ENCODE data around the gene NRF1. TPM values are rescaled to one million over a fixed set of nuclear protein-coding genes. Genes with fewer than 3 reads are reported as not detected.

NRF1 gene
- total and polyA plus RNA-seq, 12 donors, result 7.7 to 16.0 (median 10.1) TPM

DNA sequence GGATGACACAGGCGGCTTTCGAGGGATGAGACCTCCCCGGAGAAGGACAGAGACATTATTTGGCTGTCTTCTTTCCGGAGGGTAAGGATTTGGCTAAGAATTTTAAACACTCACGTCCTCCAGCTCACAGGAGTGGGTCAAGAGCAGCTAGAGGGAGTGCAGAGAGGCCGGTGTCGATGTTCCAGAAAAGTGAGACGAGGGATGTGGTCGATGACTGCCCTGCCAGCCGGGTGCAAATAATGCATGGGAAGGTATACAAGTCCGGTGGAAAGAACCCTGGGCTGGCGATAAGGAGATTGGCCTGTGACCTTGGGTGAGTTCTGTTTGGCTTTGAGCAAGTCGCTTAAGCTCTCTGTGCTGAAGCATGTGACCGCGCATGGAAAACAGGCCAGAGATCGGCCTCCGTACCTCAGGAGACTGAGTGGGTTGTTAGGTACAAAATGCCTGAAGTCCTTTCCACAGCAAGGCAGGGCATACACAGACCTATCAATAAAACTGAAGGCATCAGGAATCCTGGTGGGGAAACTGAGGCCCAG lies 192.1 kb downstream of the NRF1 start:
- no peak for TF ChIP-seq POLR2A (IDR thresholded peaks at IDR 0.05)
- TF ChIP-seq, protein P1, sequence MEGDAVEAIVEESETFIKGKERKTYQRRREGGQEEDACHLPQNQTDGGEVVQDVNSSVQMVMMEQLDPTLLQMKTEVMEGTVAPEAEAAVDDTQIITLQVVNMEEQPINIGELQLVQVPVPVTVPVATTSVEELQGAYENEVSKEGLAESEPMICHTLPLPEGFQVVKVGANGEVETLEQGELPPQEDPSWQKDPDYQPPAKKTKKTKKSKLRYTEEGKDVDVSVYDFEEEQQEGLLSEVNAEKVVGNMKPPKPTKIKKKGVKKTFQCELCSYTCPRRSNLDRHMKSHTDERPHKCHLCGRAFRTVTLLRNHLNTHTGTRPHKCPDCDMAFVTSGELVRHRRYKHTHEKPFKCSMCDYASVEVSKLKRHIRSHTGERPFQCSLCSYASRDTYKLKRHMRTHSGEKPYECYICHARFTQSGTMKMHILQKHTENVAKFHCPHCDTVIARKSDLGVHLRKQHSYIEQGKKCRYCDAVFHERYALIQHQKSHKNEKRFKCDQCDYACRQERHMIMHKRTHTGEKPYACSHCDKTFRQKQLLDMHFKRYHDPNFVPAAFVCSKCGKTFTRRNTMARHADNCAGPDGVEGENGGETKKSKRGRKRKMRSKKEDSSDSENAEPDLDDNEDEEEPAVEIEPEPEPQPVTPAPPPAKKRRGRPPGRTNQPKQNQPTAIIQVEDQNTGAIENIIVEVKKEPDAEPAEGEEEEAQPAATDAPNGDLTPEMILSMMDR (IDR thresholded peaks at IDR 0.05), result no peak
- no peaks in the 10 kb centered on the region for H3K4me1 ChIP-seq (replicated peaks in 1 of 2)
- no peak overlapping the region for H3K4me3 ChIP-seq
- H3K36me3 ChIP-seq (replicated peaks in 1 of 2), result no peaks in the 10 kb centered on the region
- intact Hi-C loops (cut with DNase I), result no loop called here
- no peak overlapping the region for H3K27ac ChIP-seq
- no peaks in the 10 kb centered on the region for H3K9me3 ChIP-seq (replicated peaks in 1 of 3)
- no peak for DNase-seq
- H3K27me3 ChIP-seq, result no peaks in the 10 kb centered on the region
- WGBS, 4 donors, result 86 to 92% (median 90%) methylated on average over 17 of the region's 17 CpGs

DNA sequence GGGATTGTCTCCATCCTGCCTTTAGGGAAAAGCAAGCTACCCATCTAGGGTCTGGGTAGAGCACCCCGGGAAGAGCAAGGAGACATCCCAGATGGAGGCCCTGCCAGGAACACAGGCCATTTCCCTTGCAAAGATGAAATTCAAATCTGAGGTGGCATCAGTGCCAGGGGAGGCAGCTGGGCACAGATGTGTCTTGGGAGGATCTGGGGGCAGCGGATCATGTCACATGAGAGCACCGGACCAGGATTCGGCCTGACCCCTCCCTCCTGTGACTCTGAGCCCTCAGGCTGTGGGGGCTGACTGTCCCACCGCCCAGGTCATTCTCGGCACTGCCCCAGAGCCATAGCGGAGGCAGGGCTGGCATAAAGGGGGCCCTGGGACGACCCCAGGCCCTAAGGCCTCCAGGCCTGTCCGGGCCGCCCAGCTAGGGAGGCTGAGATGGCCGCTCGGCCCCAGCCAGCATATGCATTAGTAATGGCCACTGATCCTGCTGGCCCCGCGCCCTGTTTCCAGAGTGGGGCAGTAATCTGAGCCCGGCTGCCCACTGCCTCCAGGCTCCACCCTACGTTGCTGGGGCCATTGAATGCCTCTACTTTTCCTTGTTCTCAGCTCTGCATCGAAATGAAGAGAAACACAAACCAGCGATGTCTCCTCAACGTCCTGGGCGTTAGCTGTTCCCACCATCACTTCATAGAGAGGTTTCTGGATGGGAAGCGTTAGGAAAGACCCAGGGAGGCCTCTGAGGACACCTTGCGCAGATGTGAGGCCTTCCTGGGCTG lies 192.8 kb downstream of the NRF1 start:
- H3K27ac ChIP-seq, result no peak overlapping the region
- DNase-seq, result no peak
- WGBS, 4 donors, result 84 to 96% (median 94%) methylated on average over 11 to 22 of the region's 22 CpGs

DNA sequence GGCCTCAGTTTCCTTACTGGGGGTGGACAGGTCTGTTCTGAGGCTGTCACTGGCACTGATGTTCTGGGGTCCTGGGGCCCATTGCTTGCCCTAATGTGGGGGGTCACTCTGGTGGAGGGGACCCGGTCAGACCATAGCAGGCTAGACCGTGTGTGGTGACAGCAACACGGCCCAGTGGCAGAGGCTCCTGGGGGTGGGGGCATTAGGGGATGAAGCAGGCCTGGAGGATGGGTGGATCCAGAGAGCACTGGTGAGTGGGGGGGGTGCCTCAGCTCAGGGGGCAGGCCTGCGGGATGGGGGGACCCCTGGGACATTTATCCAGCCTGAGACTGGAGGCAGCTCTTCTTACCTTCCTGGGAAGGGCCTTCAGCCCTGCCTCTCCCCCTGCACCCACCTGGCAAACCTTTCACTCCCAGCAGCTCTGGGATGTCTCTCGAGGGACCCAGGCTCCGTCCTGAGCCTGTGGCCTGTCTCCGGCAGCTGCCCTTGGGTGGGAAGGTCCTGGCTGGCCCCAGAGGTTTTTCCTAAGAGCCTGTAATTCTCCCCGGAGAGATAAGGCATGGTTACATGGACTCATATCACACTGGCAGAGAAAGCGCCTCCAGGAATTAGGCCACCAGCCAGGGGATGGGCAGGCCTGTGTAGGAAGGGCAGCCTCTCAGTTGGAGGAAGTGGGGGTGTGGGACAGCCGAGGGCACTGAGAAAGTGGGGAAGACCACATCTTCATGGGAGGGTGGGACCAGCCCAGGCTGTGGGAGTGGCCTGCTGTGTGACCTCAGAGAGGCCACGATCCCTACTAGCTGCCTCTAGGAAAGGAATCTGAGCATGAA lies 193.6 kb downstream of the NRF1 start:
- TF ChIP-seq POLR2A (IDR thresholded peaks at IDR 0.05), result no peak
- TF ChIP-seq, protein P1 (IDR thresholded peaks at IDR 0.05), result no peak
- 77 to 82% (median 80%) methylated on average over 6 to 11 of the region's 11 CpGs for WGBS, 4 donors
- no peaks in the 10 kb centered on the region for H3K27me3 ChIP-seq
- no peaks in the 10 kb centered on the region for H3K36me3 ChIP-seq (replicated peaks in 1 of 2)
- no peaks in the 10 kb centered on the region for H3K9me3 ChIP-seq (replicated peaks in 1 of 3)
- intact Hi-C loops (cut with DNase I), result no loop called here
- no peak overlapping the region for H3K27ac ChIP-seq
- no peaks in the 10 kb centered on the region for H3K4me1 ChIP-seq (replicated peaks in 1 of 2)
- no peak for DNase-seq
- H3K4me3 ChIP-seq, result no peak overlapping the region

More for the DNA sequence above, 192.8 kb downstream of the NRF1 start:
- Histone ChIP-seq H3K9me3 (replicated peaks in 1 of 3) (no peaks in the 10 kb centered on the region), H3K4me3 (no peak overlapping the region), H3K27me3 (no peaks in the 10 kb centered on the region), H3K36me3 (replicated peaks in 1 of 2) (no peaks in the 10 kb centered on the region), H3K4me1 (replicated peaks in 1 of 2) (no peaks in the 10 kb centered on the region)
- no peak for TF ChIP-seq POLR2A (IDR thresholded peaks at IDR 0.05)
- TF ChIP-seq, protein P1 (IDR thresholded peaks at IDR 0.05), result no peak
- intact Hi-C loops (cut with DNase I), result no loop called here

MicroRNAs within 50 kb of the gene (microRNA counts, 767-probe panel; counts per million panel counts)
- microRNA hsa-miR-182-5p (0 to 3,066 counts per million in 2 donors), microRNA hsa-miR-183-5p (0 to 3,323 counts per million in 2 donors), microRNA hsa-miR-96-5p (0 to 3,502 counts per million in 2 donors)

Small RNA genes within 50 kb of the gene (microRNA-seq; reads per million reads assigned to microRNA genes)
- gene MIR182 (622 to 1,249 (median 770) reads per million in 3 donors), gene MIR183 (134 to 519 (median 183) reads per million in 3 donors), gene MIR96 (59.1 to 138 (median 70.6) reads per million in 3 donors)

Small RNA genes within 50 kb of the gene (small RNA-seq; reads per million reads assigned to genes)
- gene MIR182, result 1,858 to 4,577 reads per million in 2 donors
- gene MIR183, result 40.3 to 115 reads per million in 2 donors
- gene MIR96, result 1.4 to 1.9 reads per million in 2 donors

Other genes starting within 250 kb of the NRF1 start
- 10 to 100 TPM in 1 of 9 donors, 1 to 10 TPM in 7, under 1 TPM in 1; 0.67 to 10.1 (median 4.2) TPM for gene STRIP2, start 177.3 kb upstream of the NRF1 start, total RNA-seq
- 1 to 10 TPM; 1.0 to 2.7 (median 2.5) TPM for gene STRIP2, start 177.3 kb upstream of the NRF1 start, polyA plus RNA-seq
- gene SMKR1, start 109.2 kb upstream of the NRF1 start, total RNA-seq, result 1 to 10 TPM in 6 of 9 donors, under 1 TPM in 1, not detected in 2; 0.83 to 4.6 (median 1.8) TPM
- 1 to 10 TPM in 2 of 3 donors, under 1 TPM in 1; 0.72 to 2.7 (median 2.1) TPM for gene SMKR1, start 109.2 kb upstream of the NRF1 start, polyA plus RNA-seq

Measured in adrenal gland (tissue), 12 donors.